Thyroid gland (tissue), 4 donors: Measurements from ENCODE around the gene SPPL2A.

ENCODE experiments used
- CTCF ChIP-seq, 6 experiments: fragments of 200-600 bp in 3 of 6; fragments of 450-650 bp in 3 of 6; sonication (generic) in 3 of 6; IDR thresholded peaks; one replicate each; pipeline ENCODE4 v1.5.1; 2016 to 2019; ENCODE audit warnings: antibody characterized with exemption in 6 of 6, mild to moderate bottlenecking in 2 of 6, inconsistent platforms in 1 of 6, moderate library complexity in 1 of 6
- POLR2A ChIP-seq, 2 donors: fragments of 450-650 bp; IDR thresholded peaks; one replicate each; pipeline ENCODE4 v1.6.1; 2017; ENCODE audit warnings: antibody characterized with exemption in 2 of 2, mild to moderate bottlenecking in 2 of 2, moderate library complexity in 1 of 2

- TF ChIP-seq POLR2A (IDR thresholded peaks at IDR 0.05), result no peak
- TF ChIP-seq CTCF (IDR thresholded peaks at IDR 0.05), result no peak
Measured at GRCh38 chr15:50750227-50750705, 15.2 kb downstream of the SPPL2A start.
